ENCODE data around the gene ZNF213. TPM values are rescaled to one million over a fixed set of nuclear protein-coding genes. Genes with fewer than 3 reads are reported as not detected.
"Not testable (repeated sequence)": the region's sequence is repeated elsewhere in the genome, so short reads cannot be mapped to it uniquely, and the experiment has no call there.

The ZNF213 gene
- total RNA-seq, 1 donor from 2014 or later = 10.8 TPM

DNA sequence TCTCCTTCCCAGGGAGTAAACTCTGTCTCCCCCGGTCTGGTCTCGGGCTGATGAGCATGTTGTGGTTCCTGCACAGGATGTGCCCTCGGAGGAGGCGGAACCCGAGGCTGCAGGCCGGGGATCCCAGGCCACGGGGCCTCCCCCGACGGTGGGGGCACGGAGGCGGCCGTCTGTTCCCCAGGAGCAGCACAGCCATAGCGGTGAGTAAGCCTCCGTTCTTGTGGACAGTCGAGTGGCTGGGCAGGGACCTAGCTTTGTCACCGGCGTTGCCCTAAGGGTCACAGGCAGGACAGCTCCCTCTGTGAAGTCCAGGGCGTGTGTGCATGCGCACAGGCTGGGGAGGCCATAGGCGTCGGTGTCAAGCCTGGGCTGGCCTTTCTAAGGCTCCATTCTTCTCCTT is 3.5 kb downstream of the ZNF213 start:
- no peaks in the 10 kb centered on the region for H3K9me3 Mint-ChIP-seq (ENCODE audit: low read depth)
- no peak for DNase-seq (ENCODE audit: low spot score)
- peaks cover 21% of the 10 kb centered on the region for H3K4me1 Mint-ChIP-seq (ENCODE audit: low read depth)
- TF ChIP-seq, protein P1, sequence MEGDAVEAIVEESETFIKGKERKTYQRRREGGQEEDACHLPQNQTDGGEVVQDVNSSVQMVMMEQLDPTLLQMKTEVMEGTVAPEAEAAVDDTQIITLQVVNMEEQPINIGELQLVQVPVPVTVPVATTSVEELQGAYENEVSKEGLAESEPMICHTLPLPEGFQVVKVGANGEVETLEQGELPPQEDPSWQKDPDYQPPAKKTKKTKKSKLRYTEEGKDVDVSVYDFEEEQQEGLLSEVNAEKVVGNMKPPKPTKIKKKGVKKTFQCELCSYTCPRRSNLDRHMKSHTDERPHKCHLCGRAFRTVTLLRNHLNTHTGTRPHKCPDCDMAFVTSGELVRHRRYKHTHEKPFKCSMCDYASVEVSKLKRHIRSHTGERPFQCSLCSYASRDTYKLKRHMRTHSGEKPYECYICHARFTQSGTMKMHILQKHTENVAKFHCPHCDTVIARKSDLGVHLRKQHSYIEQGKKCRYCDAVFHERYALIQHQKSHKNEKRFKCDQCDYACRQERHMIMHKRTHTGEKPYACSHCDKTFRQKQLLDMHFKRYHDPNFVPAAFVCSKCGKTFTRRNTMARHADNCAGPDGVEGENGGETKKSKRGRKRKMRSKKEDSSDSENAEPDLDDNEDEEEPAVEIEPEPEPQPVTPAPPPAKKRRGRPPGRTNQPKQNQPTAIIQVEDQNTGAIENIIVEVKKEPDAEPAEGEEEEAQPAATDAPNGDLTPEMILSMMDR (IDR thresholded peaks at IDR 0.05) = no peak
- peaks cover 11% of the 10 kb centered on the region for H3K36me3 Mint-ChIP-seq (ENCODE audit: low read depth)
- H3K27me3 Mint-ChIP-seq (ENCODE audit: low read depth) = no peaks in the 10 kb centered on the region
- no peak overlapping the region for H3K4me3 Mint-ChIP-seq (ENCODE audit: unreplicated experiment)
- no peak overlapping the region for H3K27ac Mint-ChIP-seq (ENCODE audit: unreplicated experiment)

DNA sequence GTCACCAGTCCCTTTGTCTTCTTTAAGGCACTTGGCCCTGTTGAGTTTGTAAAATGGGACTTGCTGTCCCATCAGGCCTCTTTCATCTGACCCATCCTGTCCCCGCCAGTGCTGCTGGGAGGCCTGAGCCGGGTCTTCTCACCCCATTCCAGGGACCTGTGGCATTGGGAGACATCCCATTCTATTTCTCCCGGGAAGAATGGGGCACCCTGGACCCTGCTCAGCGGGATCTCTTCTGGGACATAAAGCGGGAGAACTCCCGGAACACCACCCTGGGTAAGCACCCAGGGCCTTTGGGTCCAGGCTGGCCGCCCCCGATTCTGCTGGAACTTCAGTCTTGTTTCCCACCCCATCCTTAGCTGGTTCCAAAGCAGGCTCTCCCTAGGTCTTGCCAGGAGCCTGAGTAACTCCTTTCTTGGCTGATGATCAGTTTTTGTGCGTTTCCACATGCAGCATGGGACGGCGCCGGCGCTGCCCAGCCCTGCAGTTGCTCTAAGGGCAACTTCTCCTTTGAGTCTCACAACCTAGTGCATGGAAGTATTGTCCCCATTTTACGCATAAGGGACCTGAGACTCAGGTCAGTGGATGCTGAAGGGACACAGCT is 4.1 kb downstream of the ZNF213 start:
- Mint-ChIP-seq H3K27ac (ENCODE audit: unreplicated experiment) (no peak overlapping the region), H3K4me3 (ENCODE audit: unreplicated experiment) (no peak overlapping the region), H3K27me3 (ENCODE audit: low read depth) (no peaks in the 10 kb centered on the region), H3K36me3 (ENCODE audit: low read depth) (peaks cover 11% of the 10 kb centered on the region), H3K9me3 (ENCODE audit: low read depth) (no peaks in the 10 kb centered on the region), H3K4me1 (ENCODE audit: low read depth) (peaks cover 17% of the 10 kb centered on the region)
- TF ChIP-seq, protein P1 (IDR thresholded peaks at IDR 0.05) = no peak
- no peak for DNase-seq (ENCODE audit: low spot score)

DNA sequence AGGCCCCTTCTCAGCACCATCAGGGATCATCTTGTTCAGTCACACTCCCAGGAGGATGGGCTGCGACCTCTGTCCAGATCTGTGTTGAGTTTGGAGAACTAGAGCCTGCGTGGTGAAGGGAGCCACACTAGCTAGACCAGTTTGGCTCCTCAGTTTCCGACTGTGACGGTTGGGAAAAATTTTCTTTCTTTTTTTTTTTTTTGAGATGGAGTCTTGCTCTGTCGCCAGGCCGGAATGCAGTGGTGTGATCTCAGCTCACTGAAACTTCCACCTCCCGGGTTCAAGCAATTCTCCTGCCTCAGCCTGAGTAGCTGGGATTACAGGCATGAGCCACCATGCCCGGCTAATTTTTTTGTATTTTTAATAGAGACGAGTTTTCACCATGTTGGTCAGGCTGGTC is 4.7 kb downstream of the ZNF213 start:
- H3K27me3 Mint-ChIP-seq (ENCODE audit: low read depth); H3K27ac Mint-ChIP-seq (ENCODE audit: unreplicated experiment); DNase-seq (ENCODE audit: low spot score); H3K9me3 Mint-ChIP-seq (ENCODE audit: low read depth); H3K4me3 Mint-ChIP-seq (ENCODE audit: unreplicated experiment): not testable (repeated sequence)
- Mint-ChIP-seq H3K36me3 (ENCODE audit: low read depth) (peaks cover 11% of the 10 kb centered on the region), H3K4me1 (ENCODE audit: low read depth) (peaks cover 15% of the 10 kb centered on the region)

DNA sequence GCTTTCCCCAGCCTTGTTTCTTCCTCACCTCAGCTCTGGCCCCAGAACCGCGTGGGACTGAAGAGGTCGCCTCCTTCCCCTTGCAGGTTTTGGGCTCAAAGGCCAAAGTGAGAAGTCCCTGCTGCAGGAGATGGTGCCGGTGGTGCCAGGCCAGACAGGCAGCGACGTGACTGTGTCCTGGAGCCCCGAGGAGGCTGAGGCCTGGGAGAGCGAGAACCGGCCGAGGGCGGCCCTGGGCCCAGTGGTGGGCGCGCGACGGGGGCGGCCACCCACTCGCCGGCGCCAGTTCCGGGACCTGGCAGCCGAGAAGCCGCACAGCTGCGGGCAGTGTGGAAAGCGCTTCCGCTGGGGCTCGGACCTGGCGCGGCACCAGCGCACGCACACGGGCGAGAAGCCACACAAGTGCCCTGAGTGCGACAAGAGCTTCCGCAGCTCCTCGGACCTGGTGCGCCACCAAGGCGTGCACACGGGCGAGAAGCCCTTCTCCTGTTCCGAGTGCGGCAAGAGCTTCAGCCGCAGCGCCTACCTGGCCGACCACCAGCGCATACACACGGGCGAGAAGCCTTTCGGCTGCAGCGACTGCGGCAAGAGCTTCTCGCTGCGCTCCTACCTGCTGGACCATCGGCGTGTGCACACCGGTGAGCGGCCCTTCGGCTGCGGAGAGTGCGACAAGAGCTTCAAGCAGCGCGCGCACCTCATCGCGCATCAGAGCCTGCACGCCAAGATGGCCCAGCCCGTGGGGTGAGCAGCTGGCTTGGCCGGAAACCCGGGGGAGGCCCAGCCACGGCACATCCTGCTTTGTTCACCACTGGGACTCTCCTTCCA is 6.0 kb downstream of the ZNF213 start:
- DNase-seq (ENCODE audit: low spot score) = peak; percentile 86
- Mint-ChIP-seq H3K27me3 (ENCODE audit: low read depth) (no peaks in the 10 kb centered on the region), H3K27ac (ENCODE audit: unreplicated experiment) (no peak overlapping the region), H3K4me3 (ENCODE audit: unreplicated experiment) (no peak overlapping the region), H3K36me3 (ENCODE audit: low read depth) (peaks cover 11% of the 10 kb centered on the region), H3K9me3 (ENCODE audit: low read depth) (no peaks in the 10 kb centered on the region), H3K4me1 (ENCODE audit: low read depth) (peaks cover 8% of the 10 kb centered on the region)
- TF ChIP-seq, protein P1 (IDR thresholded peaks at IDR 0.05) = no peak

DNA sequence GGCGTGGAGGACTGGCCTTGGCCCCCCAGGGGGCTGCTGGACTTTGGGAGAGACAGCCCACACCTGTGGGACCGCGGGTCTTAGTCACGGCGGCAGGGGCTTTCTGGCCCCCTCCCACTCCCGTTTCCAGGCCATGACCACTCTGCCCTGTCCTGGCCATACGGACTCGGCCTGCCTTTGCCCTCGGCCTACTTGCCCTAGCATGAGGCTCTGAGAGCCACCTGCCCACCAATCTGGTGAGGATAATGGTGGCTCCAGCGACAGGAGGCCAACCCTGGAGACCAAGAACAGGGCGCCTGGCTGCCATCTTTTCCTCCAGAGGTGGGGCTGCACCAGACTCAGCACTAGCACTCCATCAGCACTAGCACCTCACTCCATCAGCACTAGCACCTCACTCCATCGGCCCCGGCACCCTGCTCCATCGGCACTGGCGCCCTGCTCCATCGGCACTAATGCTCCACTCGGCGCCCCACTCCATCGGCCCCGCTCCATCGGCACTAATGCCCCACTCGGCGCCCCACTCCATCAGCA is 7.0 kb downstream of the ZNF213 start:
- no peak for DNase-seq (ENCODE audit: low spot score)
- peaks cover 3% of the 10 kb centered on the region for H3K4me1 Mint-ChIP-seq (ENCODE audit: low read depth)
- no peaks in the 10 kb centered on the region for H3K9me3 Mint-ChIP-seq (ENCODE audit: low read depth)
- H3K27me3 Mint-ChIP-seq (ENCODE audit: low read depth) = no peaks in the 10 kb centered on the region
- TF ChIP-seq, protein P1 (IDR thresholded peaks at IDR 0.05) = no peak
- peaks cover 11% of the 10 kb centered on the region for H3K36me3 Mint-ChIP-seq (ENCODE audit: low read depth)
- no peak overlapping the region for H3K4me3 Mint-ChIP-seq (ENCODE audit: unreplicated experiment)
- H3K27ac Mint-ChIP-seq (ENCODE audit: unreplicated experiment) = no peak overlapping the region

All from chondrocyte (in vitro differentiated cells).